Nephron (organoid): ENCODE data around the gene AUH.
"Not testable (repeated sequence)": the region's sequence is repeated elsewhere in the genome, so short reads cannot be mapped to it uniquely, and the experiment has no call there.

Source experiments
- H3K27ac Mint-ChIP-seq, 3 experiments: 2 replicates each; pipeline ENCODE4 v1.8.0; 2020; ENCODE audit warnings: mixed read lengths in 3 of 3, mild to moderate bottlenecking in 2 of 3, moderate library complexity in 1 of 3
- H3K27me3 Mint-ChIP-seq: 2 replicates; pipeline ENCODE4 v1.8.0; 2021; ENCODE audit warnings: low read depth, mild to moderate bottlenecking, moderate library complexity, mixed read lengths
- H3K36me3 Mint-ChIP-seq: 2 replicates; pipeline ENCODE4 v1.8.0; 2020; ENCODE audit warnings: low read depth, mixed read lengths
- H3K4me1 Mint-ChIP-seq: 2 replicates; pipeline ENCODE4 v1.8.0; 2020; ENCODE audit warnings: mixed read lengths
- H3K4me3 Mint-ChIP-seq, 3 experiments: 2 replicates each; pipeline ENCODE4 v1.8.0; 2020; ENCODE audit warnings: mild to moderate bottlenecking in 3 of 3, mixed read lengths in 3 of 3, moderate library complexity in 2 of 3
- H3K9me3 Mint-ChIP-seq: 2 replicates; pipeline ENCODE4 v1.8.0; 2020; ENCODE audit warnings: mixed read lengths
- CTCF ChIP-seq, 3 experiments: fragments of 200-600 bp; sonication (generic); IDR thresholded peaks; one replicate each; pipeline ENCODE4 v1.5.0; 2021; ENCODE audit warnings: antibody characterized with exemption in 3 of 3; ENCODE audit not compliant: unreplicated experiment in 3 of 3

AUH gene

GRCh38 chr9:91393826-91394225 is 32.1 kb upstream of the AUH start:
- no peaks in the 10 kb centered on the region for H3K4me1 Mint-ChIP-seq
- H3K27ac Mint-ChIP-seq = no peak overlapping the region
- TF ChIP-seq CTCF (IDR thresholded peaks at IDR 0.05; ENCODE audit: unreplicated experiment in 3 of 3) = no peak
- H3K9me3 Mint-ChIP-seq = no peaks in the 10 kb centered on the region
- H3K36me3 Mint-ChIP-seq = no peaks in the 10 kb centered on the region
- H3K4me3 Mint-ChIP-seq = no peak overlapping the region
- no peaks in the 10 kb centered on the region for H3K27me3 Mint-ChIP-seq

GRCh38 chr9:91392435-91392834 is 30.7 kb upstream of the AUH start:
- no peak for TF ChIP-seq CTCF (IDR thresholded peaks at IDR 0.05; ENCODE audit: unreplicated experiment in 3 of 3)
- no peak overlapping the region for H3K27ac Mint-ChIP-seq
- H3K4me3 Mint-ChIP-seq = no peak overlapping the region
- H3K4me1 Mint-ChIP-seq = no peaks in the 10 kb centered on the region
- no peaks in the 10 kb centered on the region for H3K27me3 Mint-ChIP-seq
- no peaks in the 10 kb centered on the region for H3K9me3 Mint-ChIP-seq
- H3K36me3 Mint-ChIP-seq = no peaks in the 10 kb centered on the region

GRCh38 chr9:91391818-91392217 is 30.1 kb upstream of the AUH start:
- Mint-ChIP-seq H3K27me3 (no peaks in the 10 kb centered on the region), H3K4me3 (no peak overlapping the region), H3K4me1 (no peaks in the 10 kb centered on the region), H3K9me3 (no peaks in the 10 kb centered on the region), H3K27ac (no peak overlapping the region), H3K36me3 (no peaks in the 10 kb centered on the region)
- no peak for TF ChIP-seq CTCF (IDR thresholded peaks at IDR 0.05; ENCODE audit: unreplicated experiment in 3 of 3)

- Mint-ChIP-seq H3K27ac (no peak overlapping the region), H3K27me3 (no peaks in the 10 kb centered on the region), H3K4me3 (no peak overlapping the region), H3K9me3 (no peaks in the 10 kb centered on the region), H3K36me3 (no peaks in the 10 kb centered on the region), H3K4me1 (no peaks in the 10 kb centered on the region)
- TF ChIP-seq CTCF (IDR thresholded peaks at IDR 0.05; ENCODE audit: unreplicated experiment in 3 of 3) = no peak
Measured at GRCh38 chr9:91391412-91391811, 29.7 kb upstream of the AUH start.

- not testable (repeated sequence) for H3K4me1 Mint-ChIP-seq, H3K9me3 Mint-ChIP-seq, H3K36me3 Mint-ChIP-seq, H3K4me3 Mint-ChIP-seq, H3K27me3 Mint-ChIP-seq, H3K27ac Mint-ChIP-seq
Measured at GRCh38 chr9:91389686-91390085, 28.0 kb upstream of the AUH start.

- H3K27me3 Mint-ChIP-seq = no peaks in the 10 kb centered on the region
- H3K36me3 Mint-ChIP-seq = no peaks in the 10 kb centered on the region
- no peak overlapping the region for H3K4me3 Mint-ChIP-seq
- H3K27ac Mint-ChIP-seq = no peak overlapping the region
- TF ChIP-seq CTCF (IDR thresholded peaks at IDR 0.05; ENCODE audit: unreplicated experiment in 3 of 3) = no peak
- no peaks in the 10 kb centered on the region for H3K9me3 Mint-ChIP-seq
- H3K4me1 Mint-ChIP-seq = no peaks in the 10 kb centered on the region
Measured at GRCh38 chr9:91386765-91387164, 25.0 kb upstream of the AUH start.

- Mint-ChIP-seq H3K4me3 (no peak overlapping the region), H3K27me3 (no peaks in the 10 kb centered on the region), H3K36me3 (no peaks in the 10 kb centered on the region), H3K4me1 (no peaks in the 10 kb centered on the region), H3K27ac (no peak overlapping the region), H3K9me3 (no peaks in the 10 kb centered on the region)
- TF ChIP-seq CTCF (IDR thresholded peaks at IDR 0.05; ENCODE audit: unreplicated experiment in 3 of 3) = no peak
Measured at GRCh38 chr9:91384954-91385353, 23.2 kb upstream of the AUH start.
